GM18511 (cell line): Measurements from ENCODE around the gene APC2.
A peak's percentile ranks its signal among the peaks of the same experiment; 100 is the strongest.

ENCODE experiments used
- ATAC-seq: cut with Tn5 transposase; IDR thresholded peaks from one replicate; pipeline ENCODE4 v1.9.1; 2021; ENCODE audit warnings: mild to moderate bottlenecking, moderate library complexity; ENCODE audit not compliant: unreplicated experiment

APC2 gene, protein sequence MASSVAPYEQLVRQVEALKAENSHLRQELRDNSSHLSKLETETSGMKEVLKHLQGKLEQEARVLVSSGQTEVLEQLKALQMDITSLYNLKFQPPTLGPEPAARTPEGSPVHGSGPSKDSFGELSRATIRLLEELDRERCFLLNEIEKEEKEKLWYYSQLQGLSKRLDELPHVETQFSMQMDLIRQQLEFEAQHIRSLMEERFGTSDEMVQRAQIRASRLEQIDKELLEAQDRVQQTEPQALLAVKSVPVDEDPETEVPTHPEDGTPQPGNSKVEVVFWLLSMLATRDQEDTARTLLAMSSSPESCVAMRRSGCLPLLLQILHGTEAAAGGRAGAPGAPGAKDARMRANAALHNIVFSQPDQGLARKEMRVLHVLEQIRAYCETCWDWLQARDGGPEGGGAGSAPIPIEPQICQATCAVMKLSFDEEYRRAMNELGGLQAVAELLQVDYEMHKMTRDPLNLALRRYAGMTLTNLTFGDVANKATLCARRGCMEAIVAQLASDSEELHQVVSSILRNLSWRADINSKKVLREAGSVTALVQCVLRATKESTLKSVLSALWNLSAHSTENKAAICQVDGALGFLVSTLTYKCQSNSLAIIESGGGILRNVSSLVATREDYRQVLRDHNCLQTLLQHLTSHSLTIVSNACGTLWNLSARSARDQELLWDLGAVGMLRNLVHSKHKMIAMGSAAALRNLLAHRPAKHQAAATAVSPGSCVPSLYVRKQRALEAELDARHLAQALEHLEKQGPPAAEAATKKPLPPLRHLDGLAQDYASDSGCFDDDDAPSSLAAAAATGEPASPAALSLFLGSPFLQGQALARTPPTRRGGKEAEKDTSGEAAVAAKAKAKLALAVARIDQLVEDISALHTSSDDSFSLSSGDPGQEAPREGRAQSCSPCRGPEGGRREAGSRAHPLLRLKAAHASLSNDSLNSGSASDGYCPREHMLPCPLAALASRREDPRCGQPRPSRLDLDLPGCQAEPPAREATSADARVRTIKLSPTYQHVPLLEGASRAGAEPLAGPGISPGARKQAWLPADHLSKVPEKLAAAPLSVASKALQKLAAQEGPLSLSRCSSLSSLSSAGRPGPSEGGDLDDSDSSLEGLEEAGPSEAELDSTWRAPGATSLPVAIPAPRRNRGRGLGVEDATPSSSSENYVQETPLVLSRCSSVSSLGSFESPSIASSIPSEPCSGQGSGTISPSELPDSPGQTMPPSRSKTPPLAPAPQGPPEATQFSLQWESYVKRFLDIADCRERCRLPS (N-terminal part only)

DNA sequence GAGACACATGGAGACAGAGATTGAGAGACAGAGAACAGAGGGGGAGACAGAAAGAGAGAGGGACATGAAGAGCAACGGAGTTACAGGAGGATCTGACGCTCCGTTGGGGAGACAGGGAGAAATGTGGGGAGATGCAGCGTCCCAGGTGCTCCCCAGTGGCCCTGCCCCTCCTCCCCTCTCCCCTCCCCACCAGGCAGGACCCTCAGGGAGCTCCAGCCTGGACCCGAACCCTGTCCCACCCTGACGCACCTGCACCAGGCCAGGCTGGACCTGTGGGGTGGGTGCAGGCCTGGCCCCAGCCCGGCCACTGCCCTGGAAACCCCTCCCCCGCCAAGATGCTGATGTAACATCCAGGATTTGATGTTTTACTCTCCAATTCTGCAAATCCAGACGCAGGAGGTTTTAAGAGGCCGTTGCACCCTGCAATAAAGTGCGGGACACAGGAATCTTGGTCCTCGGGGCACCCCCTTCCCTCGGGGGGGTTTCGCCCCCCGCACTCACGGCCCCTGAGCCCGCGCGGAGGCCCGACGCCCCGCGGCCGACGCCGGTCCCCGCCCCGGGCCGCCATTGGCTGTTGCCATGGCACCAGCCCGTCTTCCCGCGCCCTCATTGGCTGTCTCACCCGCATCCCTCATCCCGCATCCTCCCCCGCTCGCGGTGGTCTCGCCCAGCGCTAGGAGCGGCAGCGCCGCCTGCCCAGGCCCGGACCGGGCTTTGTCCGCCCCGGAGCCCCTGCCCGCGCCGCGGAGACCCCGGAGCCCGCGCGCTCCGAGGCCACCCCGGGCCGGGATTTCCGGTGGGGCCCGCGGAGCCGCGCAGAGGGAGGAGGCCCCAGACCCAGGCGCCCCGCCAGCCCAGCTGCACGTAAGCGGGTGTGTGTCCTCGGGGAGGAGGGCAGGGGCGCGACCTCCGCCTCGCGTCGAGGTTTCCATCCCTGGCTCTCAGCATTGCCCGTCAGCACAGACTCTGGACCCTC is at the start of gene APC2:
APC2 (plus strand) TSS at position 655 of the 976 bp plus-strand sequence. CDS start 2,881 bp downstream, outside the sequence.
- ATAC-seq = no peak

DNA sequence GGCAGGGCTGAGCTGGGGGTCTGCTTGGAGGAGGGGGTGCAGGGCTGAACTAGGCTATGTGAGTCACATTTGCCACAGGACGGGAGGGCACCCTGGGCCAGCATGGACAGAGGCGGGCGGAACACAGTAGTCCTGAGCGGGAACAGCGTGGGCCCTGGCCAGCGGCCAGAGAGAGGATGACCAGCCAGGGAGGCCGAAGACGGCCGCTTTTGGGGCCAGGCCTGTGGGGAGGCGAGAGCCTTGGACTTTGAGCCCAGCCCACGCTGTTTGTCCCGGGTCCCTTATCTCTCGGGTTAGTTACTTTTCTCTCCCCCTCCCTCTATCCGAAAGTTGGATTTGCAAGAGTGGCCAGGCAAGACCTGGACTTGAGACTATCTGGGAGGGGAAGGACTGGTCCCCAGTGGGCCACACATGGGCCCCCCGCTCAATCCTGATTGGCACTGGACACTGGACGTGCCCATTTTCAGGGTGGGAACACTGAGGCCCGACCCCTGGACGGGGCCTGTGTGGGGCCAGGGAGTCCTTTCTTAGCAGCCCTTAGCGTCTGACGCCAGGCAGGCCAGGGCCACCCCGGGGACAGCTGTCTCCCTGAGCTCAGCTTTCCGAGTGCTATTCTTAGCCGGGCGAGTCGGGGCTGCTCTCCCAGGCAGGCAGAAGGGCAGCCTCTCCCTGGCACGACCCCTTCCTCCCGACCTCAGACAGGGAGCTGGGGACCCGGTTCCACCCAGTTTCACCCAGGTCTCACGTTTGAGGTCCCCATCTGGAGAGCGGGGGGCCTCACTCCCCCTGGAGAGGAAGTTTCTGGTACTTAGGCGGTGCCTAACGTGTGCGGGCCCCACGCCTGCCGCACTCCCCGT is 49.4 kb upstream of the APC2 start:
- no peak for ATAC-seq

DNA sequence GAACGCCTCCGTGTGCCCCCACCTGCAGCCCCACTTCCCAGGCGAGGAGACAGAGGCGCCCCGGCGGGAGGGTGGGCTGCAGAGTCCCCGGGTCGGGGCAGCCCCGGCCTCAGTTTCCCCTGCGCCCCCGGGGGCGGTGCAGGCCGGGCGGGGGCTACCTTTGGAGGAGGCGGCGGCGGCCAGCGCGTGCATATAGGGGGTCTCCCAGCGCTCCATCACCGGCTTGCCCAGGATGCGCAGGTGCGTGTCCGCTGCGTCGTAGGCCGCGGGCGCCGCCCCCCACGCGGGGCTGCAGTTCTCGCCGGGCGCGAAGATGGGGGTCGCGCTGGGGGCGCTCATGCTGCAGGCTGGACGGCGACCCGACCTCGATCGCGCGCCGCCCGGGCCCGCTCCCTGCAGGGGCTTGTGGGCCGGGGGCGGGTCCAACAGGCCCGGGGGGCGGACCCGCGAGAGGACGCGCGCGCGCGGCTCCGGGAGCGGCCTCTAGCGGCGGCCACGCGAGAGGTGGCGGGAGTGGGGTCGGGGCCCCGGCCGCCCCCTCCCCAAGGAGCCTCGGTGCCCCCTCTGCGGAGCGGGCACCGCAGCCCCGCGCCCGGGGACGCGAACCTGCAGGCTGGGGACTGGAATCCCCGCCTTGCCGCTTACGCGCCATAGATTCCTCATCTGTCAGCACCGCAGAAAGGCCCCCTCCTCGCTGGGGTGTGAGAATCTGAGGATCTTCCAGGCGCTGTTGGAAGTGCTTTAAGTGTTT is 48.6 kb upstream of the APC2 start, which contains the start of gene GAMT:
GAMT (minus strand) TSS at position 405 of the 751 bp plus-strand sequence; CDS start at position 339, 66 bp downstream.
- no peak for ATAC-seq

DNA sequence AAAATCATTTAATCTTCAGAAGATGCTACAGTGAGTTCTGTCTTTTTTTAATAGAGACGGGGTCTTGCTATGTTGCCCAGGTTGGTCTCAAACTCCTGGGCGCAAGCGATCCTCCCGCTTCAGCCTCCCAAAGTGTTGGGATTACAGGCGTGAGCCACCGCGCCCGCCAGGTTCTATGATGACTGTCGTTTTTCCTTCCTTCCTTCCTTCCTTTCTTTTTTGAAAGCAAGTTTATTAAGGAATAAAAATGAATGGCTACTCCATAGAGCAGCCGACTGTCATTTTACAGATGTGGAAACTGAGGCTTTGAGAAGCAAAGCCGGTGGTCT is 48.1 kb upstream of the APC2 start:
- no peak for ATAC-seq

DNA sequence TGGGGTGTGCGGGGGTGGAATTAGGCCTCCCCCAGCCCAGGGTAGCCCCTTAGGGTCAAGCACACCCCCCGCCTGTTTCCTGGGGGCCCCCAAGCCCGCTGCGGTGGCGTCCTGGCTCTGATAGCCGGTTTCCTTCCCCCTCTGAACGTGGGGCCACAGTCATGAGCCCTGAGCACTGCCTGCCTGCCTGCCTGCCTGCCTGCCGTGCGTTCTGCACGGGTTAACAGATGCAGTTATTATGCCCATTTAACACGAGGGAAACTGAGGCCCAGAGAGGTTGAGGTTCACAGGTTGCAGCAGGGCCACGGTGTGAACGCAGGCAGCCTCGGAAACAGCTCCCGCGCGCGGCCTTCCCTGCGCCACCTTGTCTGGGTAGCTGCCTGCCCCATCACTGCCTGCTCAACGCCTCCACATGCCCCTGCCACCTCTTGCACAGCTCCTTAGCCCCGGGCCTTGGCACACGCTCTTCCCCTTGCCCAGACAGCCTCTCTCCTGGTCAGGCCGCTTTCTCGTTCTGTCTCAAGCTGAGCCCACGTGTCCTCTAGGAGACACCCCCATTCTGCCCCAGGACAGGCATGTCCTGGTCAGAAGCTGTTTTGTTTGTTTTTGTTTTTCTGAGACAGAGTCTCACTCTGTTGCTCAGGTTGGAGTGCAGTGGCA is 47.4 kb upstream of the APC2 start:
- ATAC-seq = no peak

DNA sequence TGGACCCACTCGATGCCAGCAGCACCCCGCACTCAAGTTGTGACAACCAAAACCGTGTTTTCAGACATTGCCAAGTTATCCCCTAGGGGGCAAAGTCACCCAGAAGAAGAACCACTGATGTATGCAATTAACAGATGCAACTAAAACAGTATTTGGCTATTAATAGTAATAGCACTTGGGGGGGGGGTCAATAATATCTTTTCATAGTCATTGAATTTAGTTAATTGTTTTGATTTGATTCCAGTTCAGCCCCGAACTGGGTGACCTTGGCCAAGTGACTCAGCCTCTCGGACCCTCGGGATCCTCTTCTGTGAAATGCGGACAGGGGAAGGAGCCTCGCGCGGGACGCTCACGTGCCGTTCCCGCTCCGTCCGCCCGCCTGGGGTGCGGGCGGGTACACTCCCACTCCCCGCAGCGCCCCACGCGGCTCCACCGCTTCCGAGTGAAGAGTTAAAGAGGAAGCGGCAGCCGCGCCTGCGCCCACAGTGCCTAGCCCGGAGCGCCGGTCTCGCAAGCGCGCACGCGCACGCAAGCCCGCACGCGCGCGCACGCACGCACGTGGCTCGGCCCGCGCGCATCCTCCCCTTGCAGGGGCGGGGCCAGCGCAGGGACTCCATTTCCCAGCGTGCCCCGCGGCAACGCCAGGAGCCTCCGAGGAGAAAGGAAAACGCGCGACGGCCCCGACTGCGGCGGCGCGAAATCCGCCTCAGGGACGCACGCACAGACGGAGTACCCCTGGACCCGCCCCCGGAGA is 43.0 kb upstream of the APC2 start:
- ATAC-seq = peak; percentile 73

DNA sequence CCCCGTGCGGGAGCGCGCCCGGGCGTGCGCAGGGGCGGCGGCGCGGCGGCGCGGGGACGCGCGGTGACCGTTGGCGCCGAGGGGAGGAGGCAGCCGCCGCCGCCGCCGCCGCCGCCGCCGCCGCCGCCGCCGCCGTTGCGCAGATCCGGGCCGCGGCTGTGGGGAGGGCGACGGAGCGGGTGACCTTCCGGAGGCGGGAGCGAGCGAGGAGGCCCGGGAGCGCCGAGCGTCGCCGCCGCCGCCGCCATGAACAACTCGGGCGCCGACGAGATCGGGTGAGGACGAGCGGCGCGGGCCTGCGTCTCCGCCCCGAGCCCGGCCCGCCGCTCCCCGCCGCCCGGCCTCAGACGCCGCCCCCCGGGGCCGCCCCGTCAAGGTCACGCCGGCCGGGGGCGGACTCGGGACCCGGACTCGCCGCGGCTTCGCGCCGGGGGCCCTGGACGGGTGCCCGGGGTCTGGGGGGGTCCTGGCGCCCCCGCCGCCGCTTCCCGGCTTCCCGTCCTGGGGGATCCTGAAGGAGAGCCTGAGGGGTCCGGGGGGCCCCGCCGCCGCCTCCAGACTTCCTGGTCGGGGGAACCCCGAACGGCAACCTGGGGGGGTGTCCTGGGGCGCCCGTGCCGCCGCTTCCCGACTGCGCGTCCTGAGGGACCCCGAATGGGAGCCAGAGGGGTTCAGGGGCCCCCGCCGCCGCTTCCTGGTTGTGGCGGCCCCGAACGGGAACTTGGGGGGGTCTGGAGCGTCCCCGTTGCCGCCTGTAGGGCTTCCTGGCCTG is 42.2 kb upstream of the APC2 start, which contains the start of gene DAZAP1:
DAZAP1 (plus strand) TSS at position 59 of the 772 bp plus-strand sequence; CDS start at position 247, 188 bp downstream.
- peak; percentile 35 for ATAC-seq

DNA sequence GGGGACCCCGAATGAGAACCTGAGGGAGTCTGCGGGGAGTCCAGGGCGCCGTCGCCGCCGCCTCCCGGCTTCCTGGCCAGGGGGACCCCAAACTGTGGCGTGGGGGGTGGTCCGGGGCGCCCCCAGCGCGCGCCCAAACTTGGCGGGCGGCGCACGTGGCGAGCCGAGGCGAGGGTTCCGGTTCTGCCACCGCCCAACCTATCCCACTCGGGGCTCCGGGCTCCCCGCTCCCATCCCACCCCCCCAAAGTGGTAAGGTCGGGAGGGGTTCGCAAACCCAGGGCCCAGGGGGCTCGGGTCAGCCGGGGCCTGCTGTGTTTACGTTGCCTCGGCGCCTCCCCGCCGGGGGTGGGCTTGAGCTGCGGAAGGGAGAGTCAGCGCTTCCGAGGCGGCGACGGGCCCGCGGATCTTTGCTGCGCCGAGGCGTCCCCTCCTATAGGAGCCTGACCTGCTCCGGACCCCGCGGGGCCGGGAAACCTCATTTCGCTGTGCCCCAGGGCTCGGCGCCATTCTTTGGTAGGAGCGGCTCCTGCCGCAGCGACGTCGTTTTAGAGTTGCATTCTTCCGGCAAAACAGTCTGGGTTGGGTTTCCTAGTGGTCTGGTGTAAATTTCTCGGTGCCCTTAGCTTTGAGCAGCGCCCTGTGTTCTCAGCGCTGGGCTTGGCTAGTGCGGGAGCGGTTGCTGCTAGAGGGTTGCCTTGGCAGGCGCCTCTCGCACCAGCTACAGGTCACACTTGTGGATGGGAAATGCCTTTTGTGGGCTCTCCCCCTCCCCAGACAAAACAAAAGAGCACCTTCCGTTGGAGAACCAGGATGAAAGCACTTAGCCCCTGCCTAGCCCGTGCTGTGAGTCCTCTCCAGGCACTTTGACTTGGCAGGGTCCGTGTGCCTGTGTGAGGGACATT is 41.4 kb upstream of the APC2 start:
- no peak for ATAC-seq

DNA sequence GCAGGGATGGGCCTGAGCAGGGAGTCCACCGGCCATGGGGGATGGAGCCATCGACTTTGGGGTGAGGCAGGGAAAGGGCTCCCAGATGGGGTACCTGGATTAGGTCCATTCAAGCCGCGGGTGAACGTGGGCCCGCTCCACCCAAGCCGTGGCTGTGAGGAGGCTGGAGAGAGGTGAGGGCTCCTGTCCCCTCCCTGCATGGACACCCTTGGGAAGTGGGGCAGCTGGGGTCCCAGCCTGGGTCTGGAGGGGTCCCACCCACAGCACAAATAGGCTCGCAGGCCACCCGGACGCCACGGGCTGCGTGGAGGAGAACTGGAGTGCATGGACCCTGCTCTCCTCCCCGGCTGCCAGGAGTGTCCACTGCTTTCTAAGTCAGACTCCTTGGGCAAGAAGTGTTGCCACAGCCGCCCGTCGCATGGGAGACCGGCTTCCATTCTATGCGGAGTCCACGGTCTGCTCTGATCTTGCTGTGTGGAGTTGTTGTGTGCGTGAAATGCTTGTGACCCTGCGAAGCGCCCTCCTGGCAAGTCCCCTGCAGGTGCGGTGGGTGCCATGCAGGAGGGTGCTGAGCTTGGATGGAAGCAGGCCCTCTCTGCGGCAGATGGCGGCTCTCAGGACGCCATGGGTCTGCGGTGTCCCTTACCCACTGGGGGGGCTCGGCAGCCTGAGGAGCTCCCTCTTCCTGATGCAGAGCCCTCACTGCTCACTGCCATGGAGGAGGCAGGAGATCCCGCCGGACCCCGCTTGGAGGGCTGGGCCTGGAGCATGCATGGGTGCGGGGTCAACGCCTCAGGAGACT is 40.5 kb upstream of the APC2 start:
- ATAC-seq = no peak

DNA sequence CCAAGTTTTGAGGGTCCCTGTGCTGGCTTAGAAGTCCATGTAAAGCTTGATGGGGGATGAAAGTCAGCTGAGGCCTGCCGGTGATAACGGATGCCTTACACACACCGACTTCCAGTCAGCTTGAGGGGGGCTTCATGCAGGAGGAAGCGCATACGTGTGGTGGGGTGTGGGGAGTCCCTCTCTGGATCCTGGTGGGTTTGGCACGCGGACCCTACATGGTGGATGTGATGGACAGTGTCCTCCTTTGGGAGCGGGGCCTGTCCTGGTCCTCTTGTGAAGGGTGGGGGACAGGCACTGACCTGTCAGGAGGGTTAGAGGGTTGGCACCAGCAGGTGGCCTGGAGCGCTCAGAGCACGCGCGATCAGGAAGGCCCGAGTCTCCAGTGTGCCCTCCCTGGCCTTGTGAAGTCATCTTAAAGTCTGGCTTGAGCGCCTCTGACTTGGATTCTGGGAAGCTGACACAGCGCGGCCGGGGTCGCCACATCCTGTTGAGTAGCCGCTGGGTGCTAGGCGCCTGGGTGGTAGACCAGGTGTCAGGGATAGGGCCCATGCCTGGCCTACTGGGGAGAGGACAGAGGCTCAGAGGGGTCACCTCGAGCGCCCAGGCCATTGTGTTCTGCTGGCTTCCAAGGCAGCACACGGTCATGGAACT is 39.7 kb upstream of the APC2 start:
- ATAC-seq = no peak

DNA sequence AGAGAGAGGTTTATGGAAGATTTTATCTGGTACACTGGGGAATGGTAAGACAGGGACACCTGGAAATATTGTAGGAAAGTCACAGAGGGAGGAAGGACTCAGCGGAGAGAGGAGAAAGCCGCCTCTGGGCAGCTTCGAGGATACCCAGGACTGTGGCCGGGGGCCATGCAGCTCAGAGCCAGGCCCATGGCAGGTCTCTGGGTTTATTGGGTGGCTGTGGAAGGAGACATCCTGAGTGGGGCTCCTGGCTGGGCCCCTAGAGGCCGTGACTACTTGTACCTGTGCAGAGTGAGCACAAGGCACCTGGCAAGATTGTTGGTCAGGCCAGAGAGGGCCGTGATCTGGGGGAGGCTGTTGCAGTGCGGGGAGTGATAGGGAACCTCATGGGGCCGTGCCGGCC is 39.1 kb upstream of the APC2 start:
- ATAC-seq = no peak

DNA sequence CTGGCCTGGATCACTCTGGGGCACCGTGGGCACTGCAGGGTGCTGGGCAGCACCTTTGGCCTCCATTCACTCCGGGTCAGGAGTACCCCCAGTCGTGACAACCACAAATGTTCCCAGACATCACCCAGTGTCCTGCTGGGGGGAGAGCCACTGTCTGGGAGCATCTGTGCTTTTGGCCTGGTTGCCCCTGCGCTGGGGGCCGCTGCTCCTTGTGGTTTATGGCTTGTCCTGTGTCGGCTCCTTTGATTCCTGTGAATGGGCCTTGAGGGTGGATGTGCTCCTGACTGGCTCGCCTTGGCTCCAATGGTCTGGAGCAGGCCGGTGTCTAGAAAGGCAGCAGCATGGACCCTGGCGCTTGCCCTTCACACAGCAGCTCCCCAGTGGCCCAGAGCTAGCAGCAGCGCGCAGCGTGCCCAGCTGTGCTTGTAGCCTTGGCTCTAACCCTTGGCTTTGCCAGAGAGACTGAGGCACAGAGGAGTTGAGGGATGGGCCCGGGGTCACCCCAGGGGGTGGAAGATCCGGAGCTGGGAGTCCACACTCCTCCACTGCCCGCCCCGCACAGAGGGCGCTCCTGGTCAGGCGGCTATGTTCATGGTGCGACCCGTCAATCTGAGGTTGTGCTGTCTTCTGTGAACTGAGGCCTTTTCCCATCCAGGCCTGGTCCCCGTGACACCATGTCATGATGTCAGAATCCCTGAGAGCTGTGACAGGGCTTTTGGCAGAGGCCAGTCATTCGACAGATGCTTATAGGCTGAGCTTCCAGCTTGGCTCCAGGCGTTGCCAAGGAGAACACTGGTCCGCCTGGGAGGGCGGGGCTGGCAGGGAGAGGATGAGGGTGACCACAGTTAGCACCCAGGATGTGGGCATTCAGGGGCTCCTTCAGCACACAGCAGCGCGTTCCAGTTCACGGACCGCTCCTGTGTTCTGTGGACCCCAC is 38.4 kb upstream of the APC2 start:
- no peak for ATAC-seq
